Right renal pelvis (tissue), 4 donors: ENCODE measurements around the gene TMOD3. TPM values are rescaled to one million over a fixed set of nuclear protein-coding genes. Genes with fewer than 3 reads are reported as not detected.

Experiments used
- polyA plus RNA-seq, 4 donors: library from polyadenylated mRNA; unstranded; fragments of 120-200 nt; gene quantifications; one replicate each; pipeline ENCODE4 v1.2.1, GENCODE V29; 2013; ENCODE audit not compliant: insufficient read length in 4 of 4

The TMOD3 gene
- polyA plus RNA-seq, 4 donors, result 47.3 to 60.5 (median 54.0) TPM

Other genes starting within 250 kb of the TMOD3 start
- gene DMXL2, start 206.9 kb upstream of the TMOD3 start, polyA plus RNA-seq, result 10 to 100 TPM; 47.1 to 67.5 (median 53.4) TPM
- under 1 TPM in 3 of 4 donors, not detected in 1; 0.17 to 0.39 (median 0.18) TPM for gene SCG3, start 148.2 kb upstream of the TMOD3 start, polyA plus RNA-seq
- gene LYSMD2, start 92.0 kb upstream of the TMOD3 start, polyA plus RNA-seq, result 1 to 10 TPM; 4.8 to 7.8 (median 7.0) TPM
- gene TMOD2, start 78.1 kb upstream of the TMOD3 start, polyA plus RNA-seq, result 1 to 10 TPM; 3.9 to 5.3 (median 4.7) TPM
- gene LEO1, start 142.1 kb downstream of the TMOD3 start, polyA plus RNA-seq, result 10 to 100 TPM; 29.8 to 36.6 (median 35.3) TPM
- 10 to 100 TPM; 34.9 to 45.3 (median 41.3) TPM for gene MAPK6, start 189.6 kb downstream of the TMOD3 start, polyA plus RNA-seq